ENCODE data around the gene SSH2.

DNA sequence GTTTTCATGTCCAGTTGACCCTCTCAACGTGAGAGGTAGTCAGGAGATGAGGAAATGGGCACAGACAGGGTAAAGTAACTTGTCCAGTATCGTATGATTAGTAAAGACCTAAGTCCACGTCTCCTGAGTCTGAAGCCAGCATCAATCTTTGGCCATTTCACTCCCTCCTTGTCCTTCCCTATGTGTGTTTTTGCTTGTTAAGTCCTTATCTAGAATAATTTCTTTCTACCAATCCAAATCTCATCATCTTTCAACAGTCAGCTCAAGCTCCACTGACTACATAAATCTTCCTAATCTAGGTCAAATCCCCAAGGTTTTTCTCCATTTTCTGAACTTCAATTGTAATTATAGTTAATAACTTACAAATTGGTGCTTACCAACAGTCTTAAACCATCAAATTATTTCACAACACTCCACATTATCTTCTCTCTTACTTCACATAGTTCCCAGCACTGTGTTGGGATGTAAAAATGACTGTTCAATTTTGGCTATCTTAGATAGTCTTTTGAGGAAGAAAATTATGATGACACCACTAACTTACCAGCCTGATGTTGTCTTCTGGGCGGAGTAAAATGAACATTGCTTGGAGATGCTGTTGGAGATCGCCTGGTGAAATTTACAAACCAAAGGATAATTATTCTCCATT lies 235.0 kb downstream of the SSH2 start:
- TF ChIP-seq, protein P1, sequence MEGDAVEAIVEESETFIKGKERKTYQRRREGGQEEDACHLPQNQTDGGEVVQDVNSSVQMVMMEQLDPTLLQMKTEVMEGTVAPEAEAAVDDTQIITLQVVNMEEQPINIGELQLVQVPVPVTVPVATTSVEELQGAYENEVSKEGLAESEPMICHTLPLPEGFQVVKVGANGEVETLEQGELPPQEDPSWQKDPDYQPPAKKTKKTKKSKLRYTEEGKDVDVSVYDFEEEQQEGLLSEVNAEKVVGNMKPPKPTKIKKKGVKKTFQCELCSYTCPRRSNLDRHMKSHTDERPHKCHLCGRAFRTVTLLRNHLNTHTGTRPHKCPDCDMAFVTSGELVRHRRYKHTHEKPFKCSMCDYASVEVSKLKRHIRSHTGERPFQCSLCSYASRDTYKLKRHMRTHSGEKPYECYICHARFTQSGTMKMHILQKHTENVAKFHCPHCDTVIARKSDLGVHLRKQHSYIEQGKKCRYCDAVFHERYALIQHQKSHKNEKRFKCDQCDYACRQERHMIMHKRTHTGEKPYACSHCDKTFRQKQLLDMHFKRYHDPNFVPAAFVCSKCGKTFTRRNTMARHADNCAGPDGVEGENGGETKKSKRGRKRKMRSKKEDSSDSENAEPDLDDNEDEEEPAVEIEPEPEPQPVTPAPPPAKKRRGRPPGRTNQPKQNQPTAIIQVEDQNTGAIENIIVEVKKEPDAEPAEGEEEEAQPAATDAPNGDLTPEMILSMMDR (IDR thresholded peaks at IDR 0.05): no peak
- no peak for TF ChIP-seq POLR2A (IDR thresholded peaks at IDR 0.05)

All from thyroid gland (tissue), 4 donors.